ENCODE measurements around the gene DCDC2B. TPM values are rescaled to one million over a fixed set of nuclear protein-coding genes. Genes with fewer than 3 reads are reported as not detected.
A peak's percentile ranks its signal among the peaks of the same experiment; 100 is the strongest.

DCDC2B gene
- total RNA-seq, 1 donor from 2014 or later, result 0.12 TPM

DNA sequence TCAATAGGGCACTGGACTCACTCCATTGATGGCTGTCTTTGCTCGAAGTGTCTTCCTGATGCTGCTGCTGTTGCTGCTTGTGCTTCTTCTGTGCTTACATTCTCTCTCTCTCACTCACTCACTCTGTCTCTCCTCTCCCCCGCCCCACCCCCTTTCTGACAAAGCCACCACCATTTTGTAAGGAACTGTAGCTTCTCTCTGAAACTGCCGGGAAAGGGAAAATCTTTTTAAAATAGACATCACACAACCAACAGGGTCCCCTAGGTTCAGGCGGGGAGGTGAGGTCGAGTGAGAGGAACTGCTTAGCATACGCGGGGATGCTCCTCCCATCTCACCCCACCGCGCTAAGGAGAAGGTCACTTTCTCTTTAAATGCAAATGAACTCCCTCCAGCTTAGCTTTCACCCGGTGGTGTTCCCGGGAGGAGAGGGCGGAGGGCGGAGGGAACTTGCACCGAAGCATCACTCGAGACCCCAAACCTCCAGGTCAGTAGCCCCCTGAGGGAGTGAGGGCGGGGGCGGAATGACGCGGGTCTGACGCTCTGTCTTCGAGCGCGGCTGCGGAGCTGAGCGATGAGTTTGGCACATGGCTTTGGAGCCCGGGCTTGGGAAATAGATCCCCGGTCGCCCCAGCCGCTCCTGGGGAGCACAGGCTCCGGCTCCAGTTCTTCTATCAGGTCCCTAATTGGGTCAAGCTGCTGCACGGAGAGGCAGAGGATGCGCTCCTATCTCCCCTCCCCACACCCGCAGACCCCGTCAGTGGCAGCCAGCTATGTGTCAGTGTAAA, 8.5 kb upstream of the DCDC2B start, which contains the start of gene CCDC28B:
CCDC28B (plus strand) TSS at position 370 of the 785 bp plus-strand sequence. CDS start 1,341 bp downstream, outside the sequence.
- peak within 1 kb of the TSS; percentile 90 for H3K4me3 Mint-ChIP-seq
- intact Hi-C loops (cut with micrococcal nuclease), result loop anchor here (1.0 kb wide), 1 partner anchor 20 kb away; no protein-coding TSS in a partner anchor
- peak within 1 kb of the TSS; percentile 95 for H3K27ac Mint-ChIP-seq
- H3K27me3 Mint-ChIP-seq, result no peaks in the 10 kb centered on the region
- no peaks in the 10 kb centered on the region for H3K9me3 Mint-ChIP-seq
- peaks cover 62% of the 10 kb centered on the region for H3K4me1 Mint-ChIP-seq
- H3K36me3 Mint-ChIP-seq (ENCODE audit: low read depth), result peaks cover 46% of the 10 kb centered on the region
- DNase-seq, result peak; percentile 89

DNA sequence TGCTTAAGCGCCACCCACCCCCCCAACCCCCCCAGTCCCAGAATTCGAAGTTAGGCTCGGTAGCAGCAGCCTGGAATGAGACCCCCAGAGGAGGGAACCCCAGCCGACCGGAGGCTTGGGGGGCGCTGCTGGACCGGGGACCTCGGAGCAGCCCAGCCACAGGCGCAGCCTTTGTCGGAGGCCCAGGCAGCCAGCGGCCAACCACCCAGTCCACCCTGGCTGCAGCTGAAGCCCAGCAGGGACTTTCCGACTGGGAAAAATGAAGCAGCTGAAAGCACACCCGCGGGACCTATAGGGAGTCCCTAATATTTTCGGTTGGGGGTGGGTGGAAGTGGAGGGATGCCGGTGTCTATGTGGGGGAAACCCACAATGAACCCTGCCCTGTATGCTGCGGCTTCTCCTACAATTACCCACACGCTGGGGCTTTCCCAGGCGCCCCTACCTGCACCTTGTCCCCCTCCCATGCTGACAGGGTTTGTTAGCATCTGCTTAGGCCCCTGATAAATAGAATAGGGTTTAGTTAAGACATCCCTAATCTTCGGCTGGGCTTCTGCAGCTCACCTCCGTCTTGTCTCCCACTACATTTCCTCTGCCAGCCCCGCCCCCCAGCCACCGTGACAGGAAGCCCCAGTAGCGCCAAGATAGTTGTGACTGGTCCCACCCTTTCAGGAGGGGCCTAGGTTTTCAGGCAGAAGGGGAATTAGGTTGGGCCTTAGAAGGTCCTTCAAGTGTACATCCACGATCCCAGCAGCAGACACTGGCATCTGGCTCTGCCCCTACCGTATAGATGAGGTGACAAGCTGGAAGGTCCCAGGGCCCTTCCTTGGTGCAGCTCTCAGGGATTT, 7.7 kb upstream of the DCDC2B start:
- intact Hi-C loops (cut with micrococcal nuclease), result no loop called here

DNA sequence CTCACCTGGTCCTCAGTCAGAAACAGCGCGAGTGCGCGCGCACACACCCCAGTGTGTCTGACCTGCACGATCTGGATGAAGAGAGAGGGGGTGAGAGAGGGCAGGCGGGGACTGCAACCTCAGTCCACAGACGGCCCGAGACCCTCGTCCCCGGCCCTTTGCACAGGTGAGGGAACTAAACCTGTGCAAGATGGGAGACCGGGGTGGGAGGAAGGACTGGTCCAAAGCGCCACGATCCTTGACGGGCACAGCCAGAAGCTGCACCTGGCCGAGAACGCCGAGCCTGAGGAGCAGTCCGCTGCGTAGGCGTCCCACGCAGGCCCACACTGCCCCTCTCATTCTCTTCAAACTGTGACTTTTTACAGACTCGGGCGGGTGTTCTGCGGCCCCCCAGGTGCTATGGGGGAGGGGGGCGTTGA, 3.9 kb upstream of the DCDC2B start:
- Mint-ChIP-seq H3K27me3 (no peaks in the 10 kb centered on the region), H3K36me3 (ENCODE audit: low read depth) (peaks cover 24% of the 10 kb centered on the region), H3K4me1 (peaks cover 38% of the 10 kb centered on the region), H3K4me3 (peak overlapping the region; percentile 91), H3K9me3 (no peaks in the 10 kb centered on the region), H3K27ac (peak overlapping the region; percentile 88)
- intact Hi-C loops (cut with micrococcal nuclease), result loop anchor here (1.0 kb wide), 1 partner anchor 17 kb away; the partner anchor contains the start of genes EIF3I and TMEM234
- no peak for DNase-seq

More for the DNA sequence above, 7.7 kb upstream of the DCDC2B start:
- Mint-ChIP-seq H3K27ac (peak overlapping the region; percentile 95), H3K36me3 (ENCODE audit: low read depth) (peaks cover 39% of the 10 kb centered on the region), H3K4me1 (peaks cover 58% of the 10 kb centered on the region), H3K27me3 (no peaks in the 10 kb centered on the region), H3K4me3 (peak overlapping the region; percentile 90), H3K9me3 (no peaks in the 10 kb centered on the region)
- DNase-seq, result peak; percentile 94

DNA sequence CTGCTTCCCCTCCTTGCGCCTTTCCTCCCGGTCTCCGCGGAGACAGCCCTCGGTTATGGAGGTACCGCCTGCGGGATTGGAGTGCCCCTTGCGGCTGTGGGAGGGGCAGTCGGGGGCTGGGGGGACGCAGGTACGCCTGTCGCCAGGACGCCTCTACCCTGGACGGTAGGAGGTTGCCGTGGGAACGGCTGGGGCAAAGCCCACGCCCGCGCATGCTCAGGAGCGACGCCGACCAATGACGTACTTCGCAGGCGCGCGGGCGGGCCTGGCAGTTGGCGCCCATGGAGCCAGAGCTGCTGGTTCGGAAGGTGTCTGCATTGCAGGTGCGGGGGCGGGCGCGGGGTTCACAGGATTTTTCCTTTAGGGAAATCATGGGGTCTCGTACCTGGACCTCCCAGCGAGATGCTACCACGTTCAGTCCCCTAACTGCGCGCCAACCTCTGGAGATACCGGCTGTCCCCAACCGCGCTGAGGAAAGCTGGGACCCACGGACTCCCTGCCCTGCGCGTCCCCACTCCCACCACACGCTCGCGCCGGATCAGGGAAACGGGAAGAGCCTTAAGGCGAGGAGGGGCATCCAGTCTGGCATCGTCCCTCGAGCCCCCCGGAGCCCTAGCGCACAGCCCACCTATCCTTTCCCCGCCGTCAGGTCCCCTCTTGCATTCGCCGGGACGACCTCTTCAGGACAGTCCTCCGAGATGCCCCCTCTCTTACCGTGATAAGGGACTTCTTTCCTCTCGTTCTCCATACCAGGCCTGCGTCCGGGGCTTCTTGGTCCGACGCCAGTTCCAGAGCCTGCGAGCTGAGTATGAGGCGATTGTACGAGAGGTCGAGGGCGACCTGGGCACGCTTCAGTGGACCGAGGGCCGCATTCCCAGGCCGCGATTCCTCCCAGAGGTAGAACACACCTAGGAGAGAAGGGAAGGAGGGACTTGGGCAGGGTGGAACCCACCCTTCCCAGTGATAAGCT, 3.2 kb upstream of the DCDC2B start, which contains the start of gene IQCC:
IQCC (plus strand) TSS at position 271 of the 970 bp plus-strand sequence; CDS start at position 282, 11 bp downstream.
- Mint-ChIP-seq H3K36me3 (ENCODE audit: low read depth) (peaks cover 20% of the 10 kb centered on the region), H3K4me1 (peaks cover 33% of the 10 kb centered on the region), H3K27me3 (no peaks in the 10 kb centered on the region), H3K27ac (peak within 1 kb of the TSS; percentile 88), H3K4me3 (peak within 1 kb of the TSS; percentile 91), H3K9me3 (no peaks in the 10 kb centered on the region)
- DNase-seq, result peak; percentile 96
- intact Hi-C loops (cut with micrococcal nuclease), result loop anchor here (1.0 kb wide), 1 partner anchor 17 kb away; the partner anchor contains the start of genes EIF3I and TMEM234

DNA sequence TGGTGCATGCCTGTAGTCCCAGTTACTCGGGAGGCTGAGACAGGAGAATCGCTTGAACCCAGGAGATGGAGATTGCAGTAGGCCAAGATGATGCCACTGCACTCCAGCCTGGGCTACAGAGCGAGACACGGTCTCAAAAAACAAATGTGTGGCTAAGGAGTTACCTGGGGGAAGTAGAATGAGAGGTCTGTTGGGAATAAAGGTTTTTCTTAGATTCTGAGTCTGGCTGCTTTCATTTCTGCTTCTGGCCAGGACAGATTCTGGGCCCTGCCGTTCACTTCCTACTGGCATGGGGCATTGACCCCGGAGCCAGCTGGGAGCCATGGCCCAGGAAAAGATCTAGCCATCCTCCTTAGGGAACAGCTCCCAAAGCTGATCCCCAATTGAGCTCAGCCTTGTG, 420 bp upstream of the DCDC2B start:
- no peak for DNase-seq
- H3K36me3 Mint-ChIP-seq (ENCODE audit: low read depth), result peaks cover 12% of the 10 kb centered on the region
- peaks cover 21% of the 10 kb centered on the region for H3K4me1 Mint-ChIP-seq
- no peaks in the 10 kb centered on the region for H3K9me3 Mint-ChIP-seq
- no peak overlapping the region for H3K4me3 Mint-ChIP-seq
- peak overlapping the region; percentile 48 for H3K27ac Mint-ChIP-seq
- no peaks in the 10 kb centered on the region for H3K27me3 Mint-ChIP-seq
- intact Hi-C loops (cut with micrococcal nuclease), result no loop called here

DNA sequence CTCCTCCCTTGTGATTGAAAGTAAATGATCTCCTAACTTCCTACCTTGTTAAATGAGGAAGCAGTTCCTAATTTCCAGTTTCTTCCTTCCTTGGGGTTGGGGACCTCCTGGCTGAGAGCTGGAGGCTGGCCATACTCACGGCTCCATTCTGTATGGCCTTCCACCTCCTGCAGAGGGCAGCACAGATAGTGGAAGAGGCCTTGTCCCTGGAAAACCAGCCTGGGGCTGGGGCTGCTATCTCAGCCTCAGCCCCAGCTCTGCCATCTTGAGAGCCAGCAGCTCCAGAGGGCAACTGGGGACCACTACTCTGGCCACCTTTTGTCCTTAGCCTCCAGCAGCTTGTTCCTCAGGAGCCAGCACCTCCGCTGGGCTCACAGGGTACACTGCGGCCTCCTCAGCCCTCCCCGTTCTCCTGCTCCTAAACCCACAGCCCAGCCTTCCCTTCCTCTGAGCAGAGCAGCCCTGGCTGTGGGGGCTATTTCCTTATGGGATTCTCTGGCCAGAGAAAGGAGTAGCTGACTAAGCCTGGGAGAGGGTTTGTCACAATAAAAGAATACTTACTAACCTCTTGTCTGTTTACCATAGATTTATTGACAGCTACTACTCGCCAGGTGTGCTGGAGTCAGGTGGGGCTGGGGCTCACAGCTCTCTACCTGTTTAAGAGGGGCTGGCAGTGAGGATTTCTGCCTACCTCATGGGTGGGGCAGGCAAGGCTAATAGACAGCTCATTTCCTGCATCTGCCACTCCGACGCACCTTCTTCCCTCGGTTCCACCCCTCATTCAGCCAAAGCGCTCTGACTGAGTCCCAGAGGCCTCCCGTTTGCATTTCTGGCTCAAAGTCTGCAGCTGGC, 7.0 kb downstream of the DCDC2B start:
- H3K4me1 Mint-ChIP-seq, result peaks cover 19% of the 10 kb centered on the region
- peaks cover 4% of the 10 kb centered on the region for H3K36me3 Mint-ChIP-seq (ENCODE audit: low read depth)
- no peaks in the 10 kb centered on the region for H3K27me3 Mint-ChIP-seq
- intact Hi-C loops (cut with micrococcal nuclease), result loop anchor here (1.0 to 2.0 kb wide), 2 partner anchors 156 to 199 kb away; no protein-coding TSS in a partner anchor
- no peak overlapping the region for H3K4me3 Mint-ChIP-seq
- H3K27ac Mint-ChIP-seq, result peak overlapping the region; percentile 49
- H3K9me3 Mint-ChIP-seq, result no peaks in the 10 kb centered on the region
- peak; percentile 90 for DNase-seq

DNA sequence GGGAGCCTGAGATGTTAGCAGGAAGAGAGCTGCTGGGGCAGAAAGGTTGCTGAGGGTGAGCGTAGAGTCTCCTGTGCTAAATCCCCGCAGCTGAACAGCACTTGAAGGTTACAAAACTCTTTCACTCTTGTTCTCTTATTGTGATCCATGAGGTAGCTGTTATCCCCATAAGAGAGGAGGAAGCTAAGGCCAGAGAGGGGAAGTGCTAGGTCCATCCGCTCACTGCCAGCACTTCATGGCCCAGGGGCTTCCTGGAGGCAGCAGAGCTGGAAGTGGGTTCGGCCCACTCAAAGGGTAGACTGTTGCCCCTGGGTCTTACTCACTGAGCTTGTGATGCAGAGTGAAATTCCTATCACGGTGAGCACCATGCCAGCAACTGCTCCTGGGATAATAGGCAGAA, 7.7 kb downstream of the DCDC2B start:
- Mint-ChIP-seq H3K27ac (no peak overlapping the region), H3K9me3 (no peaks in the 10 kb centered on the region), H3K4me3 (no peak overlapping the region), H3K36me3 (ENCODE audit: low read depth) (peaks cover 4% of the 10 kb centered on the region), H3K4me1 (peaks cover 24% of the 10 kb centered on the region), H3K27me3 (no peaks in the 10 kb centered on the region)
- DNase-seq, result no peak
- intact Hi-C loops (cut with micrococcal nuclease), result no loop called here

DNA sequence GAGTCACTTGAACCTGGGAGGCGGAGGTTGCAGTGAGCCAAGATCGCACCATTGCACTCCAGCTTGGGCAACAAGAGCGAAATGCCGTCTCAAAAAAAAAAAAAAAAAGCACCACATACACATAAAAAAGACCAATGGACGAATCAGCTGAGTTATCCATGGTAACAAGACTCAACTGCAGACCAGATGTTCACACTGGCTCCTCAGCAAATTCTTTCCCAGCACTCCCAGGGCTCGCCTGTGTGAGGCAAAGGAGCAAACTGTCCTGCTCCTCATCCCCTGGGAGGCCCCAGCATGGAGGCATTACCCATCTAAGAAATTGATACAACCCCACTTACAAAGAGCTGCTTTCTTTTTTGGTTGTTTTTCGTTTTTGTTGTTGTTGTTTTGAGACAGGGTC, 10.1 kb downstream of the DCDC2B start:
- intact Hi-C loops (cut with micrococcal nuclease), result no loop called here
- Mint-ChIP-seq H3K4me3 (no peak overlapping the region), H3K4me1 (peaks cover 32% of the 10 kb centered on the region), H3K9me3 (no peaks in the 10 kb centered on the region), H3K36me3 (ENCODE audit: low read depth) (peaks cover 6% of the 10 kb centered on the region), H3K27ac (no peak overlapping the region), H3K27me3 (no peaks in the 10 kb centered on the region)
- no peak for DNase-seq

DNA sequence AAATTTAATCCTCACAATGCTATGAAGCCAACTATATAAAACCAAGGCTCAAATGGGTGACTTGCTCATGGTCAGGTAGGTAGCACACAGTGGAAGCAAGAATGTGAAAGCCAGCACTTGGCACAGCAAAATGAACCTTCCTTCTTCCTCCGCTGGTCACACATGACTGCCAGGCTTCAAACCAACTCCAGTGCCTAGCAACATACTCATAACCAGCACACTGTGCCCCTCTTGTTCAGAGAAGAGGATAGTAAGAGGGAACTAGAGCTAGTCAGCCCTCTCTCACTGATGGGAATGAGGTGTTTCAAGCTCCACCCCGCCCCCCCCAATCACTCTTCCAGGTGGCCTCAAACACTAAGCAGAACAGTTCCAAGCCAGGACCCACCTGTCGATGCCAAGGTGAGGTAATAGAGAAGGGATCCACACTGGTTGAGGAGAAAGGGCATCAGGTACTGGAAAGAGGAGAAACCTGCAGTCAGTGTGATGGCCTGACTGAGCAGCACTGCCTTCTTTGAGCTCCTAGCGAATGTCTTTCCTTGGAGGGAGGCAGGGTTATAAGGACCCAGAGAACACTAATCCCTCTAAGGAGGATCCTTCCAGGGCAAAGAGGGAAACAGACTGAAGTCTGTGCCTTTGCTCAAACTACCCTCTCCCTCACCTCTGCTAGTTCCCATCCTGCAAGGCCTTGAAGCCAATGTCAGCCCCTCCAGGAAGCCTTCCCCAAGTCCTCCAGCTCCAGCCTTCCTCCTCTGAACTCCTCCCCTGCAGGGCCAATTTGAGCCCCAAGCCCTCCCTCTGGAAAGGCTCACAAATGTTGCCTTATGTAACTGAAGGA, 12.1 kb downstream of the DCDC2B start:
- Mint-ChIP-seq H3K27me3 (no peaks in the 10 kb centered on the region), H3K4me3 (peak overlapping the region; percentile 94), H3K27ac (peak overlapping the region; percentile 95), H3K36me3 (ENCODE audit: low read depth) (peaks cover 15% of the 10 kb centered on the region), H3K9me3 (no peaks in the 10 kb centered on the region), H3K4me1 (peaks cover 33% of the 10 kb centered on the region)
- DNase-seq, result no peak
- intact Hi-C loops (cut with micrococcal nuclease), result loop anchor here (5.0 kb wide), 1 partner anchor 116 kb away; the partner anchor contains the start of gene MARCKSL1

DNA sequence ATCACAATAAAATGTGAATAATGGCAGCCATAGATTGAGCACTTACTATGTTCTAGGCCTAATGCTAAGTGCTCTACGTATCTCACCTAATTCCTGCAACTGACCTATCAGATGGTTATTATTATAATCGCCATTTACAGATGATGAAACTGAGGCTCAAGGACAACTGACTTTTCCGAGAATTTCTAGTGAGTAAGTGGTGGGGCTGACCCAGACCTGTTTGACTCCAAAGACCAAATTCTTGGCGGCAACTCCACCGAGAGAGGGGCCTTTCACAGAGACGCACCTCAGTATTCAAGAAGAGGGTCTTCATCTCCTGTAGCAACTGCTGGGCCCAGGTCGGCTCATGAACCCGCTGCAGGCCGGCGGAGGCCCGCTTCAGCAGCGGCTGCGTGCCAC, 12.7 kb downstream of the DCDC2B start:
- intact Hi-C loops (cut with micrococcal nuclease), result loop anchor here (5.0 kb wide), 1 partner anchor 116 kb away; the partner anchor contains the start of gene MARCKSL1
- no peaks in the 10 kb centered on the region for H3K27me3 Mint-ChIP-seq
- peak overlapping the region; percentile 94 for H3K4me3 Mint-ChIP-seq
- peak overlapping the region; percentile 95 for H3K27ac Mint-ChIP-seq
- peaks cover 19% of the 10 kb centered on the region for H3K36me3 Mint-ChIP-seq (ENCODE audit: low read depth)
- H3K4me1 Mint-ChIP-seq, result peaks cover 29% of the 10 kb centered on the region
- no peaks in the 10 kb centered on the region for H3K9me3 Mint-ChIP-seq
- no peak for DNase-seq

DNA sequence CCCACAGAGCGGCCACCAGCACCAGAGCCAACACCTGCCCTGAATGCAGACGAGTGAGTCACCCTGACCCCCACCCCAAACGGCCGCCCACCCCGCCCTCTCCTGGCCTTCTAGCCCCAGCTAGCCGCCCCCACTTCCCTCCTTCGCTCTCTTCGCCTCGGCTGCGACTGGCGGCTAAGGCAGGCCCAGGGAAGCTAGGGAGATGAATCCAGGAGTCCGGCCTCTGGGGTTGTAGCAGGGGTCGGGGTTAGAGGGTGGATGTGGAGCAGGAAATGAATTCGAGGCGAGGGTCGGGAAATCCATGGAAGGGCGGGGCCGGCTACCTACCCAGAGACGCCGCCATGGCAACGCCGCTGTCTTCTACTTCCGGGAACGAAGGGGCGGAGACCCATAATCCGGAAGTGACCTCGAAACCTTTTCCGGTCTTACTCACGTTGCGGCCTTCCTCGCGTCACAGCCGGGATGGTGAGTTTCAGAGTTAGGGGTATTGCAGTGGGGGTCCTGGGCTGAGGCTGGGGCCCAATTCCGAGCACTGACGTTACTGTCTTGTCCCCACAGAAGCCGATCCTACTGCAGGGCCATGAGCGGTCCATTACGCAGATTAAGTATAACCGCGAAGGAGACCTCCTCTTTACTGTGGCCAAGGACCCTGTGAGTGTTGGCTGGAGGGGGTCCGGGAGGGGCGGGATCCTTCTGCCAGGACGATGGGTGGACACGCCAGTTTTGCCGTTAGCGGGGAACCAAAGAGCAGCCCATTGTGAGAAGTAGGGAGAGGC, 13.3 kb downstream of the DCDC2B start, which contains the start of the genes EIF3I and TMEM234:
EIF3I (plus strand) TSS at position 428 of the 776 bp plus-strand sequence; CDS start at position 463, 35 bp downstream.
TMEM234 (minus strand) TSS at position 374 of the 776 bp plus-strand sequence; CDS start at position 343, 31 bp downstream.
- peak within 1 kb of the TSS; percentile 94 for H3K4me3 Mint-ChIP-seq
- H3K4me1 Mint-ChIP-seq, result peaks cover 29% of the 10 kb centered on the region
- H3K27me3 Mint-ChIP-seq, result no peaks in the 10 kb centered on the region
- H3K9me3 Mint-ChIP-seq, result no peaks in the 10 kb centered on the region
- H3K27ac Mint-ChIP-seq, result peak within 1 kb of the TSS; percentile 95
- intact Hi-C loops (cut with micrococcal nuclease), result loop anchor here (1.0 to 5.0 kb wide), 5 partner anchors 17 to 172 kb away; partner anchors contain the start of genes BSDC1, HDAC1, IQCC and MARCKSL1
- peak; percentile 98 for DNase-seq
- peaks cover 20% of the 10 kb centered on the region for H3K36me3 Mint-ChIP-seq (ENCODE audit: low read depth)
